BE2C (cell line): Measurements from ENCODE around the gene ZNF418.
"Not testable (repeated sequence)": the region's sequence is repeated elsewhere in the genome, so short reads cannot be mapped to it uniquely, and the experiment has no call there.

Experiments used
- DNase-seq: peaks from one replicate; pipeline ENCODE4 v3.0.0-alpha.2; 2020
- H3K27me3 ChIP-seq: fragments of 250-450 bp; sonication (Bioruptor Pico); 2 replicates; pipeline ENCODE4 v1.5.1; 2020; ENCODE audit warnings: mild to moderate bottlenecking
- H3K36me3 ChIP-seq: fragments of 250-450 bp; sonication (Bioruptor Pico); 2 replicates; pipeline ENCODE4 v1.5.1; 2020; ENCODE audit warnings: mild to moderate bottlenecking
- H3K4me1 ChIP-seq: fragments of 250-450 bp; sonication (Bioruptor Pico); 2 replicates; pipeline ENCODE4 v1.5.1; 2020
- H3K4me3 ChIP-seq: 2 replicates; pipeline ENCODE4 v1.5.1; 2011; ENCODE audit warnings: low read depth, low read length
- H3K9me3 ChIP-seq: fragments of 250-450 bp; sonication (Bioruptor Pico); 2 replicates; pipeline ENCODE4 v1.5.1; 2020
- CTCF ChIP-seq: IDR thresholded peaks from 2 replicates; pipeline ENCODE4 v1.5.1; 2012; ENCODE audit warnings: mild to moderate bottlenecking, low read depth, low read length

ZNF418 gene

GRCh38 chr19:57907394-57907793, 27.8 kb downstream of the ZNF418 start:
- Histone ChIP-seq H3K4me1 (no peaks in the 10 kb centered on the region), H3K27me3 (no peaks in the 10 kb centered on the region), H3K9me3 (no peaks in the 10 kb centered on the region; the same call in 1 of the 2 replicates), H3K36me3 (peaks cover 36% of the 10 kb centered on the region), H3K4me3 (no peak overlapping the region)
- DNase-seq = no peak
- no peak for TF ChIP-seq CTCF

GRCh38 chr19:57905258-57905657, 29.9 kb downstream of the ZNF418 start:
- no peak overlapping the region for H3K4me3 ChIP-seq
- H3K9me3 ChIP-seq = no peaks in the 10 kb centered on the region; the same call in 1 of the 2 replicates
- H3K27me3 ChIP-seq = no peaks in the 10 kb centered on the region
- no peak for DNase-seq
- TF ChIP-seq CTCF = no peak
- peaks cover 22% of the 10 kb centered on the region for H3K36me3 ChIP-seq
- no peaks in the 10 kb centered on the region for H3K4me1 ChIP-seq

- Histone ChIP-seq H3K36me3 (peaks cover 19% of the 10 kb centered on the region), H3K9me3 (no peaks in the 10 kb centered on the region; the same call in 1 of the 2 replicates), H3K27me3 (no peaks in the 10 kb centered on the region), H3K4me3 (no peak overlapping the region), H3K4me1 (no peaks in the 10 kb centered on the region)
- no peak for TF ChIP-seq CTCF
- no peak for DNase-seq
These were observed 31.5 kb downstream of the ZNF418 start for GRCh38 chr19:57903618-57904184.

- no peaks in the 10 kb centered on the region for H3K4me1 ChIP-seq
- H3K27me3 ChIP-seq = no peaks in the 10 kb centered on the region
- H3K4me3 ChIP-seq = no peak overlapping the region
- TF ChIP-seq CTCF = no peak
- H3K36me3 ChIP-seq = peaks cover 2% of the 10 kb centered on the region; the same call in 1 of the 2 replicates
- DNase-seq = no peak
- no peaks in the 10 kb centered on the region; the same call in 1 of the 2 replicates for H3K9me3 ChIP-seq
These were observed 34.9 kb downstream of the ZNF418 start for GRCh38 chr19:57900311-57900710.

- not testable (repeated sequence) for DNase-seq, H3K9me3 ChIP-seq, H3K4me3 ChIP-seq, H3K27me3 ChIP-seq, H3K4me1 ChIP-seq
- peaks cover 15% of the 10 kb centered on the region for H3K36me3 ChIP-seq
These were observed 44.5 kb downstream of the ZNF418 start for GRCh38 chr19:57890706-57891105.

GRCh38 chr19:57888560-57889231, 46.5 kb downstream of the ZNF418 start, which contains the start of gene ZNF814:
TSS of gene ZNF814 (minus strand) at chr19:57889037. CDS start at chr19:57888802, 235 bp downstream.
- H3K9me3 ChIP-seq = no peaks in the 10 kb centered on the region; the same call in none of the 2 replicates
- TF ChIP-seq CTCF = peak; percentile 42
- peak; percentile 90 for DNase-seq
- no peaks in the 10 kb centered on the region for H3K27me3 ChIP-seq
- H3K4me1 ChIP-seq = no peaks in the 10 kb centered on the region
- H3K36me3 ChIP-seq = peaks cover 29% of the 10 kb centered on the region
- peak within 1 kb of the TSS; percentile 99 for H3K4me3 ChIP-seq
